ENCODE data around the gene PCSK7. TPM values are rescaled to one million over a fixed set of nuclear protein-coding genes. Genes with fewer than 3 reads are reported as not detected.

PCSK7 gene
- total RNA-seq, 6 donors from 2014 or later, result 45.0 to 138 (median 63.8) TPM

DNA sequence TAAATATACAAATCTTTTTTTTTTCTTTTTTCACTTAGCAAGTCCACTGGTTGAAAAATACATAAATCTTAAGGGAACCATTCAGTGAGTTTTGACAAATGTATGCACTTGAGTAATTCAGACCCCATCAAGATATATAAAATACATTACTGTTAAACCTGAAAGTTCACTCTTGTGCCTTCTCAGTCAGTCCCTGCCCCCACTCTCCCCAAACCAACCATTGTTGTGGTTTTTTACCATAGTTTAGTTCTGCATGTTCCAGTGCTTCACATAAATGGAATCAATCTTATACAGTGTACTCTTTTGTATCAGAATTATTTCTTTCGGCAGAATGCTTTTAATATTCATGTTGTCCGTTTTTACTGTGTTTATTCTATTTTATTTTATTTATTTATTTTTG lies 26.7 kb upstream of the PCSK7 start:
- H3K4me3 ChIP-seq, result no peak overlapping the region
- no peak overlapping the region for H3K27ac ChIP-seq
- no peaks in the 10 kb centered on the region for H3K9me3 ChIP-seq
- TF ChIP-seq EP300 (IDR thresholded peaks at IDR 0.05) (no peak), POLR2A (IDR thresholded peaks at IDR 0.05) (no peak), POLR2AphosphoS5 (IDR thresholded peaks at IDR 0.05) (no peak)
- TF ChIP-seq, protein P1, sequence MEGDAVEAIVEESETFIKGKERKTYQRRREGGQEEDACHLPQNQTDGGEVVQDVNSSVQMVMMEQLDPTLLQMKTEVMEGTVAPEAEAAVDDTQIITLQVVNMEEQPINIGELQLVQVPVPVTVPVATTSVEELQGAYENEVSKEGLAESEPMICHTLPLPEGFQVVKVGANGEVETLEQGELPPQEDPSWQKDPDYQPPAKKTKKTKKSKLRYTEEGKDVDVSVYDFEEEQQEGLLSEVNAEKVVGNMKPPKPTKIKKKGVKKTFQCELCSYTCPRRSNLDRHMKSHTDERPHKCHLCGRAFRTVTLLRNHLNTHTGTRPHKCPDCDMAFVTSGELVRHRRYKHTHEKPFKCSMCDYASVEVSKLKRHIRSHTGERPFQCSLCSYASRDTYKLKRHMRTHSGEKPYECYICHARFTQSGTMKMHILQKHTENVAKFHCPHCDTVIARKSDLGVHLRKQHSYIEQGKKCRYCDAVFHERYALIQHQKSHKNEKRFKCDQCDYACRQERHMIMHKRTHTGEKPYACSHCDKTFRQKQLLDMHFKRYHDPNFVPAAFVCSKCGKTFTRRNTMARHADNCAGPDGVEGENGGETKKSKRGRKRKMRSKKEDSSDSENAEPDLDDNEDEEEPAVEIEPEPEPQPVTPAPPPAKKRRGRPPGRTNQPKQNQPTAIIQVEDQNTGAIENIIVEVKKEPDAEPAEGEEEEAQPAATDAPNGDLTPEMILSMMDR (IDR thresholded peaks at IDR 0.05), result no peak
- H3K36me3 ChIP-seq, result peaks cover 0 to 50% (median 8%) of the 10 kb centered on the region in 4 donors
- no peaks in the 10 kb centered on the region for H3K27me3 ChIP-seq
- DNase-seq (no peak), ATAC-seq (ENCODE audit: low FRiP score in 2 of 2) (no peak)
- WGBS, 2 donors, result 92 to 93% methylated on average over 2 of the region's 2 CpGs
- H3K4me1 ChIP-seq, result no peaks in the 10 kb centered on the region

DNA sequence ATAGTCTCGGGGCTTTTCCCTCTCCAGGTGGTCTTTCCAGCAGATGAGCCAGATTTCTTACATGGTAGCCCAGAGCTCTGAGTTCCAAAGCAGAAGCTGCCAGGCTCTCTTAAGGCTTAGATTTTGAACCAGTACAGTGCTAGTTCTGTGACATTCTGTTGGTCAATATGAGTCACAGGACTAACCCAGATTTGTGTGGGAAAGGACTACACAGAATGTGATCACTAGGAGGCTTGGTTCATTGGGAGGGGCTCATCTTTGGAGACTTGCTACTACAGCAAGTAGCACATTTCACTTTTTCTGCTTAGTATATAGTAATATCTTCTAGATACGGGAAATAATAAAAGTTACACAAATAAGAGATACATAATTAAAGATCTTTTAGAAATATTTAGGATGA lies 24.7 kb upstream of the PCSK7 start:
- ATAC-seq (ENCODE audit: low FRiP score in 2 of 2), result no peak
- no peak for DNase-seq
- no peak for TF ChIP-seq POLR2A (IDR thresholded peaks at IDR 0.05)
- TF ChIP-seq, protein P1 (IDR thresholded peaks at IDR 0.05), result no peak
- no peak for TF ChIP-seq EP300 (IDR thresholded peaks at IDR 0.05)
- no peak for TF ChIP-seq POLR2AphosphoS5 (IDR thresholded peaks at IDR 0.05)
- Histone ChIP-seq H3K4me3 (no peak overlapping the region), H3K27me3 (no peaks in the 10 kb centered on the region), H3K36me3 (peaks cover 0 to 52% (median 14%) of the 10 kb centered on the region in 4 donors), H3K4me1 (no peaks in the 10 kb centered on the region), H3K9me3 (no peaks in the 10 kb centered on the region), H3K27ac (no peak overlapping the region)
- 50 to 100% methylated on average over 2 of the region's 2 CpGs for WGBS, 2 donors

DNA sequence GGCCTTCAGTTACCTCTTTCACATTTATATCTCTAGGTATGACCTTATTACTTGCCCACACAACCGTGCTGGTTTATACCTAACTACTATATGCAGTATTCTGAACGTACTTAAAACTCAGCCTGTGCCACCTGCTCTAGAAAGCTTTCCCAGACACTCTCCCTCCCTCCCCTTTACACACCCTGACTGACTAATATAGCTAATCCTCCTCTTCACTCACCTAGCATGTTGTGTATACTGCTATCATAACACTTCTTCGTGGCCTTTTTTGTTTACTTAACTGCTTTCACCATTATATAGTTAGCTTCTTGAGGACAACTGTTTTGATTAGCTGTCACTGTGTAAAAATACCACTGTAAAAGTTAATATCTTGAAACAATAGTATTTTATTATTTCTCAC lies 24.1 kb upstream of the PCSK7 start:
- DNase-seq (no peak), ATAC-seq (ENCODE audit: low FRiP score in 2 of 2) (no peak)
- H3K36me3 ChIP-seq, result peaks cover 0 to 46% (median 14%) of the 10 kb centered on the region in 4 donors
- no peaks in the 10 kb centered on the region for H3K4me1 ChIP-seq
- H3K9me3 ChIP-seq, result no peaks in the 10 kb centered on the region
- H3K27me3 ChIP-seq, result no peaks in the 10 kb centered on the region
- 82 to 85% methylated on average over 3 of the region's 3 CpGs for WGBS, 2 donors
- TF ChIP-seq POLR2AphosphoS5 (IDR thresholded peaks at IDR 0.05), result no peak
- TF ChIP-seq EP300 (IDR thresholded peaks at IDR 0.05), result no peak
- TF ChIP-seq, protein P1 (IDR thresholded peaks at IDR 0.05), result no peak
- TF ChIP-seq POLR2A (IDR thresholded peaks at IDR 0.05), result no peak
- H3K27ac ChIP-seq, result no peak overlapping the region
- no peak overlapping the region for H3K4me3 ChIP-seq

DNA sequence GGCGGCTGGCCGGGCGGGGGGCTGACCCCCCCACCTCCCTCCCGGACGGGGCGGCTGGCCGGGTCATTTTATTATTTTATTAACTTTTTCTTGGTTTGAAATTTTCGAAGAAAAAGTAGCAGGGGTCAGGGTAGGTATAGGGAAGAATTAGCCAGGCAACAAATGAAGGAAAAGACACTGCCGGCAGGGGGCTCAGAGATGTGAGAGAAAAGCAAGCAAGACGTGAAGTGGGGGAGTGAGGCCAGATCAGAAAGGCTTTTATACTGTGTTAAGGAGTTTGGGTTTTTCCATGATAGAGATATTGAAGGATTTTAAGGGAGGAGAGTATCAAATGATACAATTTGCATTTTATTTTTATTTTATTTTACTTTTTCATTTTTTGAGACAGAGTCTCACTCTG lies 19.6 kb upstream of the PCSK7 start:
- ATAC-seq (ENCODE audit: low FRiP score in 2 of 2), result no peak
- DNase-seq, result no peak
- 94 to 95% methylated on average over 7 to 10 of the region's 10 CpGs for WGBS, 2 donors
- peaks cover 10 to 72% (median 27%) of the 10 kb centered on the region in 4 donors for H3K36me3 ChIP-seq
- H3K27ac ChIP-seq, result no peak overlapping the region
- no peaks in the 10 kb centered on the region for H3K27me3 ChIP-seq
- no peaks in the 10 kb centered on the region for H3K9me3 ChIP-seq
- TF ChIP-seq POLR2A (IDR thresholded peaks at IDR 0.05), result no peak
- H3K4me3 ChIP-seq, result no peak overlapping the region
- no peaks in the 10 kb centered on the region for H3K4me1 ChIP-seq

DNA sequence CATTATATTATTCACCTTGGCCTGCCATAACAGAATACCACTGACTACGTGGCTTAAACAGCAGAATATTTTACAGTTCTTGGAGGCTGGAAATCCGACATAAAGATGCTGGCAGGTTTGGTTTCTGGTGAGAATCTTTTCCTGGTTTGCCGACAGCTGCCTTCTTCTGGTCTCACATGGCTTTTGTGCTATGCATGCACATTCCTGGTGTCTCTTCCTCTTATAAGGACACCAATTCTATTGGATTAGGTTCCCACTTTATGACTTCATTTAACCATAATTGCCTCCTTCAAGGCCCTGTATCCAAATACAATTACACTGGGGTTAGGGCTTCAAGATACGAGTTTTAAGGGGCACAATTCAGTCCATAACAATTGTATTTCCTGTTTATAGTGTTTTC lies 17.7 kb upstream of the PCSK7 start:
- 82 to 88% methylated on average over 4 of the region's 4 CpGs for WGBS, 2 donors
- H3K36me3 ChIP-seq, result peaks cover 17 to 83% (median 45%) of the 10 kb centered on the region in 4 donors
- no peak overlapping the region for H3K4me3 ChIP-seq
- no peaks in the 10 kb centered on the region for H3K9me3 ChIP-seq
- DNase-seq, result no peak
- TF ChIP-seq POLR2A (IDR thresholded peaks at IDR 0.05), result no peak
- TF ChIP-seq, protein P1 (IDR thresholded peaks at IDR 0.05), result no peak
- no peak for TF ChIP-seq POLR2AphosphoS5 (IDR thresholded peaks at IDR 0.05)
- TF ChIP-seq EP300 (IDR thresholded peaks at IDR 0.05), result no peak
- no peaks in the 10 kb centered on the region for H3K4me1 ChIP-seq
- no peaks in the 10 kb centered on the region for H3K27me3 ChIP-seq
- no peak overlapping the region for H3K27ac ChIP-seq
- ATAC-seq (ENCODE audit: low FRiP score in 2 of 2), result no peak
